ENCODE measurements around the gene TAF15. TPM values are rescaled to one million over a fixed set of nuclear protein-coding genes. Genes with fewer than 3 reads are reported as not detected.
A peak's percentile ranks its signal among the peaks of the same experiment; 100 is the strongest.

Gene TAF15
- total RNA-seq, 1 donor = 74.3 TPM

GRCh38 chr17:35773679-35774425, 35.4 kb upstream of the TAF15 start:
- TF ChIP-seq CTCF (IDR thresholded peaks at IDR 0.05; ENCODE audit: insufficient read depth, low read length) = no peak
- H3K4me3 ChIP-seq (ENCODE audit: low read depth, low read length) = no peak overlapping the region
- DNase-seq (ENCODE audit: low read depth) = no peak

GRCh38 chr17:35774499-35774898, 34.8 kb upstream of the TAF15 start:
- no peak for TF ChIP-seq CTCF (IDR thresholded peaks at IDR 0.05; ENCODE audit: insufficient read depth, low read length)
- peak; percentile 33 for DNase-seq (ENCODE audit: low read depth)
- no peak overlapping the region for H3K4me3 ChIP-seq (ENCODE audit: low read depth, low read length)

- H3K4me3 ChIP-seq (ENCODE audit: low read depth, low read length) = no peak overlapping the region
- TF ChIP-seq CTCF (IDR thresholded peaks at IDR 0.05; ENCODE audit: insufficient read depth, low read length) = no peak
- no peak for DNase-seq (ENCODE audit: low read depth)
Observed at GRCh38 chr17:35775039-35775438, 34.2 kb upstream of the TAF15 start.

GRCh38 chr17:35775583-35775982, 33.7 kb upstream of the TAF15 start:
- no peak for DNase-seq (ENCODE audit: low read depth)
- no peak overlapping the region for H3K4me3 ChIP-seq (ENCODE audit: low read depth, low read length)
- TF ChIP-seq CTCF (IDR thresholded peaks at IDR 0.05; ENCODE audit: insufficient read depth, low read length) = no peak

GRCh38 chr17:35778641-35779196, 30.6 kb upstream of the TAF15 start:
- no peak overlapping the region for H3K4me3 ChIP-seq (ENCODE audit: low read depth, low read length)
- no peak for TF ChIP-seq CTCF (IDR thresholded peaks at IDR 0.05; ENCODE audit: insufficient read depth, low read length)
- DNase-seq (ENCODE audit: low read depth) = no peak

- H3K4me3 ChIP-seq (ENCODE audit: low read depth, low read length) = no peak overlapping the region
- TF ChIP-seq CTCF (IDR thresholded peaks at IDR 0.05; ENCODE audit: insufficient read depth, low read length) = no peak
- no peak for DNase-seq (ENCODE audit: low read depth)
Observed at GRCh38 chr17:35780950-35781349, 28.3 kb upstream of the TAF15 start.
